ENCODE results near the gene CACHD1. TPM values are rescaled to one million over a fixed set of nuclear protein-coding genes. Genes with fewer than 3 reads are reported as not detected.

The CACHD1 gene
- polyA plus RNA-seq, 1 donor from 2014 or later: 12.7 TPM

- no peak for TF ChIP-seq REST (IDR thresholded peaks at IDR 0.05; ENCODE audit: borderline replicate concordance)
Measured at GRCh38 chr1:64484651-64485050, 14.7 kb downstream of the CACHD1 start (continued).

GRCh38 chr1:64486193-64486592 lies 16.3 kb downstream of the CACHD1 start:
- Histone ChIP-seq H3F3A (ENCODE audit: insufficient read depth, low read length, poor library complexity, severe bottlenecking) (no peaks in the 10 kb centered on the region), H2AFZ (ENCODE audit: low read depth, low read length) (no peak overlapping the region)

More at GRCh38 chr1:64486193-64486592, 16.3 kb downstream of the CACHD1 start:
- H3K4me2 ChIP-seq (ENCODE audit: low read length): no peak overlapping the region
- no peaks in the 10 kb centered on the region for H4K20me1 ChIP-seq (ENCODE audit: insufficient read depth)
- TF ChIP-seq POLR2AphosphoS5 (IDR thresholded peaks at IDR 0.05) (no peak), TAF1 (IDR thresholded peaks at IDR 0.05; ENCODE audit: low read depth) (no peak), REST (IDR thresholded peaks at IDR 0.05; ENCODE audit: borderline replicate concordance) (no peak), SMC3 (conservative IDR thresholded peaks at IDR 0.05; ENCODE audit: poor library complexity) (no peak), EZH2 (IDR thresholded peaks at IDR 0.05; ENCODE audit: borderline replicate concordance, insufficient read depth, low read length, poor library complexity, severe bottlenecking) (no peak), MXI1 (conservative IDR thresholded peaks at IDR 0.05; ENCODE audit: poor library complexity, severe bottlenecking) (no peak), RAD21 (conservative IDR thresholded peaks at IDR 0.05) (no peak), EP300 (conservative IDR thresholded peaks at IDR 0.05; ENCODE audit: poor library complexity, severe bottlenecking) (no peak)
- TF ChIP-seq, protein P1, sequence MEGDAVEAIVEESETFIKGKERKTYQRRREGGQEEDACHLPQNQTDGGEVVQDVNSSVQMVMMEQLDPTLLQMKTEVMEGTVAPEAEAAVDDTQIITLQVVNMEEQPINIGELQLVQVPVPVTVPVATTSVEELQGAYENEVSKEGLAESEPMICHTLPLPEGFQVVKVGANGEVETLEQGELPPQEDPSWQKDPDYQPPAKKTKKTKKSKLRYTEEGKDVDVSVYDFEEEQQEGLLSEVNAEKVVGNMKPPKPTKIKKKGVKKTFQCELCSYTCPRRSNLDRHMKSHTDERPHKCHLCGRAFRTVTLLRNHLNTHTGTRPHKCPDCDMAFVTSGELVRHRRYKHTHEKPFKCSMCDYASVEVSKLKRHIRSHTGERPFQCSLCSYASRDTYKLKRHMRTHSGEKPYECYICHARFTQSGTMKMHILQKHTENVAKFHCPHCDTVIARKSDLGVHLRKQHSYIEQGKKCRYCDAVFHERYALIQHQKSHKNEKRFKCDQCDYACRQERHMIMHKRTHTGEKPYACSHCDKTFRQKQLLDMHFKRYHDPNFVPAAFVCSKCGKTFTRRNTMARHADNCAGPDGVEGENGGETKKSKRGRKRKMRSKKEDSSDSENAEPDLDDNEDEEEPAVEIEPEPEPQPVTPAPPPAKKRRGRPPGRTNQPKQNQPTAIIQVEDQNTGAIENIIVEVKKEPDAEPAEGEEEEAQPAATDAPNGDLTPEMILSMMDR (IDR thresholded peaks at IDR 0.05; ENCODE audit: poor library complexity, severe bottlenecking): no peak
- no peaks in the 10 kb centered on the region for H3K9me3 ChIP-seq (ENCODE audit: low read length)
- H3K9me2 ChIP-seq (ENCODE audit: insufficient read depth, low read length): no peaks in the 10 kb centered on the region
- H3K9ac ChIP-seq (ENCODE audit: low read length): no peak overlapping the region
- no peak overlapping the region for H3K4me3 ChIP-seq (ENCODE audit: low read length)
- no peaks in the 10 kb centered on the region for H3K27me3 ChIP-seq (ENCODE audit: insufficient read depth, low read depth, low read length)
- H3K79me2 ChIP-seq (replicated peaks; ENCODE audit: insufficient read depth, low read length): peaks cover 5% of the 10 kb centered on the region
- no peaks in the 10 kb centered on the region for H3K36me3 ChIP-seq (ENCODE audit: insufficient read depth, low read length)
- no peak overlapping the region for H3K27ac ChIP-seq (ENCODE audit: low read length)

Measured in neural cell (in vitro differentiated cells).